Osteoblast (primary cell): ENCODE results near the gene PEX16. TPM values are rescaled to one million over a fixed set of nuclear protein-coding genes. Genes with fewer than 3 reads are reported as not detected.

Experiments used
- DNase-seq: peaks from one replicate; pipeline ENCODE4 v3.0.0; 2011; ENCODE audit warnings: low spot score, mixed read lengths; ENCODE audit not compliant: insufficient read length; ENCODE audit errors: missing footprints
- H2AFZ ChIP-seq: 2 replicates; pipeline ENCODE4 v1.6.0; 2011; ENCODE audit warnings: mild to moderate bottlenecking, low read length
- H3K27ac ChIP-seq: 2 replicates; pipeline ENCODE4 v1.5.1; 2011; ENCODE audit warnings: mild to moderate bottlenecking, low read depth, low read length, moderate library complexity
- H3K27me3 ChIP-seq: 2 replicates; pipeline ENCODE4 v1.6.0; 2012; ENCODE audit warnings: mild to moderate bottlenecking, control low read depth, inconsistent platforms, low read length, moderate library complexity; ENCODE audit not compliant: insufficient read depth
- H3K36me3 ChIP-seq: 2 replicates; pipeline ENCODE4 v1.5.1; 2011; ENCODE audit warnings: mild to moderate bottlenecking, low read length, control low read depth, moderate library complexity; ENCODE audit not compliant: insufficient read depth
- H3K4me1 ChIP-seq: 2 replicates; pipeline ENCODE4 v1.5.1; 2011; ENCODE audit warnings: mild to moderate bottlenecking, low read length, control low read depth, moderate library complexity; ENCODE audit not compliant: insufficient read depth
- H3K4me2 ChIP-seq: 2 replicates; pipeline ENCODE4 v1.6.0; 2011; ENCODE audit warnings: mild to moderate bottlenecking, low read length; ENCODE audit not compliant: insufficient read depth
- H3K4me3 ChIP-seq: fragments of 200-600 bp; sonication (generic); 3 replicates; pipeline ENCODE4 v1.5.1; 2012; ENCODE audit warnings: mild to moderate bottlenecking, low read length, inconsistent platforms; ENCODE audit not compliant: insufficient read depth
- H3K79me2 ChIP-seq: 2 replicates; pipeline ENCODE4 v1.6.0; 2012; ENCODE audit warnings: mild to moderate bottlenecking, low read length, control low read depth, inconsistent platforms; ENCODE audit not compliant: insufficient read depth
- H3K9me3 ChIP-seq: 2 replicates; pipeline ENCODE4 v1.5.1; 2011; ENCODE audit warnings: low read depth, low read length, control low read depth
- H4K20me1 ChIP-seq: 2 replicates; pipeline ENCODE4 v1.6.0; 2012; ENCODE audit warnings: mild to moderate bottlenecking, low read length, control low read depth; ENCODE audit not compliant: insufficient read depth
- CTCF ChIP-seq: IDR thresholded peaks from 2 replicates; pipeline ENCODE4 v1.5.1; 2011; ENCODE audit warnings: mild to moderate bottlenecking, low read depth, low read length, moderate library complexity; ENCODE audit errors: extremely low read depth
- total RNA-seq: library from RNA; depleted of rRNA; stranded (reverse); fragments of >200 nt; gene quantifications from 2 replicates; pipeline ENCODE4 v1.2.3, GENCODE V29; 2012

Gene PEX16
- total RNA-seq, 1 donor = 28.6 TPM

DNA sequence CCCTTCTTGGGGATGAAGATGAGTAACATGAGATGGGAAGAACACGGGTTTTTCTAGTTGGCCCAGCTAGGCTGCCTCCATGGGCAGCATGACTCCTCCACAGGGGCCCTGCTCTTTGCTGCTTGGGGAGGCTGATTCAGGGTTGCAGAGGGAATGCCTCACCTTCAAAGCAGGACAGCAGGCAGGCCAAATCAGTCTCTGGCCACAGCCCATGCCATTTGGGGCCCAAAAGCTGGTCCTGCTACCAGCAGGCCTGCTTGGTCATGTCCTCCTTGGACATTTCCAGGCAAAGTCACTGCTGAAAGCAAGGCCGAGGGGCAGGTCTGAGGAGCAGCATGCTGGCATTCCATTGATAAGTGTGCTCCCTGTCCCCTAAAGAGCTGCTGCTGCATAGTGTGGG lies 46.0 kb downstream of the PEX16 start:
- TF ChIP-seq CTCF = no peak
- no peak overlapping the region for H3K27ac ChIP-seq
- no peak overlapping the region for H3K4me3 ChIP-seq
- H2AFZ ChIP-seq = no peak overlapping the region
- peaks cover 64% of the 10 kb centered on the region for H3K36me3 ChIP-seq
- peaks cover 7% of the 10 kb centered on the region for H4K20me1 ChIP-seq
- peaks cover 14% of the 10 kb centered on the region for H3K4me1 ChIP-seq
- H3K9me3 ChIP-seq = no peaks in the 10 kb centered on the region
- no peak overlapping the region for H3K4me2 ChIP-seq
- no peak for DNase-seq
- no peaks in the 10 kb centered on the region for H3K79me2 ChIP-seq
- no peaks in the 10 kb centered on the region for H3K27me3 ChIP-seq

- Histone ChIP-seq H2AFZ (no peak overlapping the region), H3K4me2 (no peak overlapping the region), H3K9me3 (no peaks in the 10 kb centered on the region), H3K4me1 (peaks cover 14% of the 10 kb centered on the region), H3K79me2 (no peaks in the 10 kb centered on the region), H4K20me1 (peaks cover 7% of the 10 kb centered on the region), H3K4me3 (no peak overlapping the region), H3K27ac (no peak overlapping the region), H3K36me3 (peaks cover 68% of the 10 kb centered on the region), H3K27me3 (no peaks in the 10 kb centered on the region)
- TF ChIP-seq CTCF = no peak
- no peak for DNase-seq
Observed at GRCh38 chr11:45870706-45871105, 47.0 kb downstream of the PEX16 start.

DNA sequence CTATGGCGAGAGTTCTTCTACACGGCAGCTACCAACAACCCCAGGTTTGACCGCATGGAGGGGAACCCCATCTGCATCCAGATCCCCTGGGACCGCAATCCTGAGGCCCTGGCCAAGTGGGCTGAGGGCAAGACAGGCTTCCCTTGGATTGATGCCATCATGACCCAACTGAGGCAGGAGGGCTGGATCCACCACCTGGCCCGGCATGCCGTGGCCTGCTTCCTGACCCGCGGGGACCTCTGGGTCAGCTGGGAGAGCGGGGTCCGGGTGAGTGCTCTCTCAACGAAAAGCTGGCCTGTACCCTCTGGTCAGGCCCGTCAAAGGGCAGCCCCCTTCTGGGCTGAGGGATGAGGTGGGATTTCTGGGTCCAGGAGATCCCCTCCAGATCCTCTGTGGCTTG lies 48.1 kb downstream of the PEX16 start:
- Histone ChIP-seq H3K27ac (no peak overlapping the region), H2AFZ (no peak overlapping the region), H3K4me3 (no peak overlapping the region), H3K27me3 (no peaks in the 10 kb centered on the region), H3K79me2 (no peaks in the 10 kb centered on the region), H4K20me1 (peaks cover 7% of the 10 kb centered on the region), H3K9me3 (no peaks in the 10 kb centered on the region), H3K4me2 (no peak overlapping the region), H3K36me3 (peaks cover 71% of the 10 kb centered on the region), H3K4me1 (peaks cover 14% of the 10 kb centered on the region)
- TF ChIP-seq CTCF = no peak
- no peak for DNase-seq

DNA sequence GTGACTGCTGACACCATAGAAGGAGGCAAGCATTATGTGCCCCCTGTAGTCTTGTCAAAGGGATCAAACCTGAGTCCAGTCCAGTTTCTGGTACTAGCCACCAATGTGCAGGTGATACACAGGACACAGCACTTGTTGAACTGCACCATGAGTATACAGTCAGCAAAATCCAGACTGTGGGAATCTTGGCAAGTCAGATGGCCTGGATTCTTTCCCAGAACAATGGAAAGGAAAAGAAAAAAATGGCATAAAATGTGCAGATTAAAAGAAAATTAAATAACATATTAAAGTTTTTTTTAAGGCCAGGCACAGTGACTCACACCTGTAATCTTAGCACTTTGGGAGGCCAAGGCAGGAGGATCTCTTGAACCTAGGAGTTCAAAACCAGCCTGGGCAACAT lies 53.6 kb downstream of the PEX16 start:
- no peak overlapping the region for H2AFZ ChIP-seq
- no peak for TF ChIP-seq CTCF

More for the DNA sequence above, 53.6 kb downstream of the PEX16 start:
- H3K79me2 ChIP-seq = no peaks in the 10 kb centered on the region
- peaks cover 15% of the 10 kb centered on the region for H3K4me1 ChIP-seq
- H3K36me3 ChIP-seq = peaks cover 71% of the 10 kb centered on the region
- no peak overlapping the region for H3K4me3 ChIP-seq
- H3K4me2 ChIP-seq = no peak overlapping the region
- H4K20me1 ChIP-seq = no peaks in the 10 kb centered on the region
- no peaks in the 10 kb centered on the region for H3K27me3 ChIP-seq
- DNase-seq = no peak
- no peak overlapping the region for H3K27ac ChIP-seq
- no peaks in the 10 kb centered on the region for H3K9me3 ChIP-seq
